Keratinocyte (primary cell): ENCODE results near the gene AGPS. TPM values are rescaled to one million over a fixed set of nuclear protein-coding genes. Genes with fewer than 3 reads are reported as not detected.

ENCODE experiments used
- DNase-seq: peaks from one replicate; pipeline ENCODE4 v3.0.0-alpha.2; 2011; ENCODE audit warnings: low read depth, missing footprints, low spot score
- FAIRE-seq: peaks from 2 replicates; lab custom pipeline; 2011; peaks lifted over from hg19 to GRCh38; lab: Jason Lieb, UNC
- H2AFZ ChIP-seq: 2 replicates; pipeline ENCODE4 v1.6.0; 2012; ENCODE audit warnings: low read length, control low read depth, inconsistent platforms; ENCODE audit not compliant: control insufficient read depth
- H3K27ac ChIP-seq: 2 replicates; pipeline ENCODE4 v1.5.1; 2011; ENCODE audit warnings: low read length; ENCODE audit not compliant: control insufficient read depth, insufficient read depth
- H3K27me3 ChIP-seq: 3 replicates; pipeline ENCODE4 v1.6.0; 2011; ENCODE audit warnings: low read length; ENCODE audit not compliant: control insufficient read depth, insufficient read depth; ENCODE audit errors: extremely low read depth
- H3K36me3 ChIP-seq, 2 experiments: 2 replicates in 1 of 2; 3 replicates in 1 of 2; pipeline ENCODE4 v1.5.1; 2011; ENCODE audit warnings: low read length in 2 of 2, mild to moderate bottlenecking in 1 of 2; ENCODE audit not compliant: control insufficient read depth in 2 of 2, insufficient read depth in 2 of 2; ENCODE audit errors: extremely low read depth in 1 of 2
- H3K4me1 ChIP-seq: 3 replicates; pipeline ENCODE4 v1.5.1; 2011; ENCODE audit warnings: low read length; ENCODE audit not compliant: control insufficient read depth, insufficient read depth; ENCODE audit errors: extremely low read depth
- H3K4me2 ChIP-seq: 3 replicates; pipeline ENCODE4 v1.6.0; 2011; ENCODE audit warnings: low read depth, low read length; ENCODE audit not compliant: control insufficient read depth, insufficient read depth; ENCODE audit errors: extremely low read depth
- H3K4me3 ChIP-seq, 3 experiments: fragments of 200-600 bp in 1 of 3; sonication (generic) in 1 of 3; 2 replicates in 2 of 3; 3 replicates in 1 of 3; pipeline ENCODE4 v1.5.1; 2011 to 2016; ENCODE audit warnings: low read length in 3 of 3, mild to moderate bottlenecking in 3 of 3, control low read depth in 2 of 3, inconsistent platforms in 1 of 3, low read depth in 1 of 3, mixed read lengths in 1 of 3, mixed run types in 1 of 3, moderate library complexity in 1 of 3; ENCODE audit not compliant: control insufficient read depth in 2 of 3, insufficient read depth in 2 of 3; ENCODE audit errors: extremely low read depth in 1 of 3
- H3K79me2 ChIP-seq: 2 replicates; pipeline ENCODE4 v1.6.0; 2012; ENCODE audit warnings: low read length; ENCODE audit not compliant: control insufficient read depth, insufficient read depth
- H3K9ac ChIP-seq: 3 replicates; pipeline ENCODE4 v1.6.0; 2011; ENCODE audit warnings: low read length; ENCODE audit not compliant: control insufficient read depth, insufficient read depth; ENCODE audit errors: extremely low read depth
- H3K9me1 ChIP-seq: 3 replicates; pipeline ENCODE4 v1.6.0; 2011; ENCODE audit warnings: low read length; ENCODE audit not compliant: control insufficient read depth, insufficient read depth; ENCODE audit errors: extremely low read depth
- H3K9me3 ChIP-seq: 2 replicates; pipeline ENCODE4 v1.5.1; 2012; ENCODE audit warnings: low read depth, low read length; ENCODE audit not compliant: control insufficient read depth
- H4K20me1 ChIP-seq: 3 replicates; pipeline ENCODE4 v1.6.0; 2011; ENCODE audit warnings: low read length; ENCODE audit not compliant: control insufficient read depth, insufficient read depth; ENCODE audit errors: extremely low read depth
- CTCF ChIP-seq, 3 experiments: IDR thresholded peaks in 1 of 3; conservative IDR thresholded peaks in 1 of 3; optimal IDR thresholded peaks in 1 of 3; 2 replicates in 2 of 3; 3 replicates in 1 of 3; pipeline versions ENCODE3 to v1.5.1; 2011; ENCODE audit warnings: low read length in 3 of 3, mild to moderate bottlenecking in 3 of 3, moderate library complexity in 2 of 3, control low read depth in 1 of 3, inconsistent platforms in 1 of 3; ENCODE audit not compliant: insufficient read depth in 2 of 3; ENCODE audit errors: extremely low read depth in 1 of 3
- EZH2 ChIP-seq: IDR thresholded peaks from one replicate; pipeline ENCODE4 v1.6.1; 2012; ENCODE audit warnings: inconsistent platforms, mild to moderate bottlenecking, low read length, moderate library complexity
- dilution Hi-C: fragments of 300-500 bp; cut with MboI; formaldehyde crosslinking; loops from one replicate; pipeline ENCODE4 v1.7.0; 2020; ENCODE audit warnings: low sequenced_read_pairs; ENCODE audit not compliant: extremely low pct_ligation_motif_present
- polyA plus RNA-seq, 5 experiments: library from polyadenylated mRNA; depleted of rRNA in 3 of 5; stranded (reverse) in 3 of 5; stranded (forward) in 1 of 5; unstranded in 1 of 5; fragments of >200 nt; gene quantifications; 1 replicate in 1 of 5; 2 replicates in 3 of 5; 3 replicates in 1 of 5; pipeline versions ENCODE4 v1.2.1 to v1.2.3, GENCODE V29; 2011 to 2012; ENCODE audit warnings: missing spikeins in 2 of 5, low read depth in 1 of 5, low replicate concordance in 1 of 5

The AGPS gene
- polyA plus RNA-seq, 1 donor (not counting 4 experiments of a cell fraction or from before 2014, with no cell fraction given): 28.0 TPM

- H3K27me3 ChIP-seq: no peaks in the 10 kb centered on the region
Measured at GRCh38 chr2:177516824-177517544, 124.4 kb downstream of the AGPS start.

GRCh38 chr2:177518754-177519153, 126.2 kb downstream of the AGPS start:
- Histone ChIP-seq H3K4me3 (no peak overlapping the region), H2AFZ (no peak overlapping the region), H3K27me3 (no peaks in the 10 kb centered on the region), H3K27ac (no peak overlapping the region), H3K79me2 (no peaks in the 10 kb centered on the region), H3K4me1 (peaks cover 5% of the 10 kb centered on the region), H3K9me1 (no peaks in the 10 kb centered on the region), H3K4me2 (no peak overlapping the region), H3K9me3 (no peaks in the 10 kb centered on the region), H3K9ac (no peak overlapping the region), H4K20me1 (no peaks in the 10 kb centered on the region), H3K36me3 (peaks cover 0 to 1% of the 10 kb centered on the region in 2 experiments)
- FAIRE-seq (no peak), DNase-seq (no peak)
- dilution Hi-C loops: no loop called here
- TF ChIP-seq EZH2: no peak
- TF ChIP-seq CTCF (optimal IDR thresholded peaks at IDR 0.05 in 1 of 3, IDR thresholded peaks at IDR 0.05 in 1 of 3, conservative IDR thresholded peaks at IDR 0.05 in 1 of 3; ENCODE audit: extremely low read depth in 1 of 3, insufficient read depth in 2 of 3, low read length in 3 of 3): no peak

More at GRCh38 chr2:177516824-177517544, 124.4 kb downstream of the AGPS start:
- no peaks in the 10 kb centered on the region for H3K9me1 ChIP-seq
- FAIRE-seq (no peak), DNase-seq (no peak)
- dilution Hi-C loops: no loop called here
- no peak overlapping the region for H3K9ac ChIP-seq
- TF ChIP-seq EZH2 (no peak), CTCF (optimal IDR thresholded peaks at IDR 0.05 in 1 of 3, IDR thresholded peaks at IDR 0.05 in 1 of 3, conservative IDR thresholded peaks at IDR 0.05 in 1 of 3; ENCODE audit: extremely low read depth in 1 of 3, insufficient read depth in 2 of 3, low read length in 3 of 3) (no peak)
- no peak overlapping the region for H3K4me2 ChIP-seq
- no peaks in the 10 kb centered on the region for H3K79me2 ChIP-seq
- no peak overlapping the region for H2AFZ ChIP-seq
- no peak overlapping the region for H3K27ac ChIP-seq
- H4K20me1 ChIP-seq: no peaks in the 10 kb centered on the region
- H3K4me1 ChIP-seq: peaks cover 5% of the 10 kb centered on the region
- H3K4me3 ChIP-seq: no peak overlapping the region
- H3K9me3 ChIP-seq: no peaks in the 10 kb centered on the region
- H3K36me3 ChIP-seq: peaks cover 0 to 1% of the 10 kb centered on the region in 2 experiments
